Measurements from ENCODE around the gene GTF2F2.
A peak's percentile ranks its signal among the peaks of the same experiment; 100 is the strongest.

GTF2F2 gene

GRCh38 chr13:45100573-45101262 is 19.6 kb upstream of the GTF2F2 start:
- Histone ChIP-seq H3K9me3 (ENCODE audit: insufficient read depth, low read length) (no peaks in the 10 kb centered on the region), H4K20me1 (ENCODE audit: insufficient read depth, low read length) (no peaks in the 10 kb centered on the region), H3K27ac (ENCODE audit: low read length) (no peak overlapping the region), H3K4me3 (ENCODE audit: low read length) (no peak overlapping the region), H3K36me3 (replicated peaks; ENCODE audit: low read depth, low read length) (no peaks in the 10 kb centered on the region), H3K27me3 (ENCODE audit: low read depth, low read length) (peaks cover 8% of the 10 kb centered on the region), H3K4me2 (ENCODE audit: low read length) (no peak overlapping the region), H3K4me1 (ENCODE audit: low read length) (no peaks in the 10 kb centered on the region), H3K9ac (ENCODE audit: low read length) (no peak overlapping the region), H3K79me2 (ENCODE audit: low read length) (no peaks in the 10 kb centered on the region), H2AFZ (ENCODE audit: low read depth, low read length) (no peak overlapping the region)
- TF ChIP-seq CTCF (IDR thresholded peaks at IDR 0.05; ENCODE audit: low read depth, low read length) (no peak), EZH2phosphoT487 (IDR thresholded peaks at IDR 0.05; ENCODE audit: low read depth) (no peak)

- H3K4me1 ChIP-seq (ENCODE audit: low read length) = no peaks in the 10 kb centered on the region
- peaks cover 8% of the 10 kb centered on the region for H3K27me3 ChIP-seq (ENCODE audit: low read depth, low read length)
- no peak overlapping the region for H3K9ac ChIP-seq (ENCODE audit: low read length)
- no peaks in the 10 kb centered on the region for H3K36me3 ChIP-seq (replicated peaks; ENCODE audit: low read depth, low read length)
- no peaks in the 10 kb centered on the region for H3K9me3 ChIP-seq (ENCODE audit: insufficient read depth, low read length)
- H3K4me3 ChIP-seq (ENCODE audit: low read length) = no peak overlapping the region
- no peak overlapping the region for H3K27ac ChIP-seq (ENCODE audit: low read length)
- no peaks in the 10 kb centered on the region for H4K20me1 ChIP-seq (ENCODE audit: insufficient read depth, low read length)
- no peak overlapping the region for H2AFZ ChIP-seq (ENCODE audit: low read depth, low read length)
- TF ChIP-seq EZH2phosphoT487 (IDR thresholded peaks at IDR 0.05; ENCODE audit: low read depth) (no peak), CTCF (IDR thresholded peaks at IDR 0.05; ENCODE audit: low read depth, low read length) (no peak)
- H3K79me2 ChIP-seq (ENCODE audit: low read length) = no peaks in the 10 kb centered on the region
- H3K4me2 ChIP-seq (ENCODE audit: low read length) = no peak overlapping the region
Observed at GRCh38 chr13:45101327-45102018, 18.8 kb upstream of the GTF2F2 start.

- peaks cover 8% of the 10 kb centered on the region for H3K27me3 ChIP-seq (ENCODE audit: low read depth, low read length)
- TF ChIP-seq CTCF (IDR thresholded peaks at IDR 0.05; ENCODE audit: low read depth, low read length) (no peak), EZH2phosphoT487 (IDR thresholded peaks at IDR 0.05; ENCODE audit: low read depth) (no peak)
- no peak overlapping the region for H3K9ac ChIP-seq (ENCODE audit: low read length)
- no peak overlapping the region for H3K4me3 ChIP-seq (ENCODE audit: low read length)
- H3K36me3 ChIP-seq (replicated peaks; ENCODE audit: low read depth, low read length) = no peaks in the 10 kb centered on the region
- H4K20me1 ChIP-seq (ENCODE audit: insufficient read depth, low read length) = no peaks in the 10 kb centered on the region
- no peaks in the 10 kb centered on the region for H3K4me1 ChIP-seq (ENCODE audit: low read length)
- no peaks in the 10 kb centered on the region for H3K79me2 ChIP-seq (ENCODE audit: low read length)
- H3K4me2 ChIP-seq (ENCODE audit: low read length) = no peak overlapping the region
- no peak overlapping the region for H2AFZ ChIP-seq (ENCODE audit: low read depth, low read length)
- no peaks in the 10 kb centered on the region for H3K9me3 ChIP-seq (ENCODE audit: insufficient read depth, low read length)
- no peak overlapping the region for H3K27ac ChIP-seq (ENCODE audit: low read length)
Observed at GRCh38 chr13:45102136-45102507, 18.2 kb upstream of the GTF2F2 start.

- no peaks in the 10 kb centered on the region for H3K36me3 ChIP-seq (replicated peaks; ENCODE audit: low read depth, low read length)
- TF ChIP-seq EZH2phosphoT487 (IDR thresholded peaks at IDR 0.05; ENCODE audit: low read depth) (no peak), CTCF (IDR thresholded peaks at IDR 0.05; ENCODE audit: low read depth, low read length) (no peak)
- H3K79me2 ChIP-seq (ENCODE audit: low read length) = no peaks in the 10 kb centered on the region
- no peak overlapping the region for H3K4me2 ChIP-seq (ENCODE audit: low read length)
- no peaks in the 10 kb centered on the region for H4K20me1 ChIP-seq (ENCODE audit: insufficient read depth, low read length)
- H3K4me1 ChIP-seq (ENCODE audit: low read length) = peaks cover 3% of the 10 kb centered on the region; the same call in 1 of the 2 replicates
- no peak overlapping the region for H3K9ac ChIP-seq (ENCODE audit: low read length)
- peaks cover 8% of the 10 kb centered on the region for H3K27me3 ChIP-seq (ENCODE audit: low read depth, low read length)
- H3K4me3 ChIP-seq (ENCODE audit: low read length) = no peak overlapping the region
- H3K9me3 ChIP-seq (ENCODE audit: insufficient read depth, low read length) = no peaks in the 10 kb centered on the region
- H3K27ac ChIP-seq (ENCODE audit: low read length) = no peak overlapping the region
- peak overlapping the region; percentile 69; the same call in 1 of the 2 replicates for H2AFZ ChIP-seq (ENCODE audit: low read depth, low read length)
Observed at GRCh38 chr13:45103449-45103848, 16.9 kb upstream of the GTF2F2 start.
